Activated CD4-positive, CD25-positive, alpha-beta regulatory T cell treated with anti-CD3 and anti-CD28 coated beads, Interleukin-2, amount 50 U/mL, for 72 hours (primary cell): ENCODE measurements around the gene STAMBP.

Experiments used
- DNase-seq: peaks from one replicate; pipeline ENCODE4 v3.0.0; 2021

STAMBP gene

GRCh38 chr2:73908689-73909652 is 80.2 kb downstream of the STAMBP start:
- no peak for DNase-seq

DNA sequence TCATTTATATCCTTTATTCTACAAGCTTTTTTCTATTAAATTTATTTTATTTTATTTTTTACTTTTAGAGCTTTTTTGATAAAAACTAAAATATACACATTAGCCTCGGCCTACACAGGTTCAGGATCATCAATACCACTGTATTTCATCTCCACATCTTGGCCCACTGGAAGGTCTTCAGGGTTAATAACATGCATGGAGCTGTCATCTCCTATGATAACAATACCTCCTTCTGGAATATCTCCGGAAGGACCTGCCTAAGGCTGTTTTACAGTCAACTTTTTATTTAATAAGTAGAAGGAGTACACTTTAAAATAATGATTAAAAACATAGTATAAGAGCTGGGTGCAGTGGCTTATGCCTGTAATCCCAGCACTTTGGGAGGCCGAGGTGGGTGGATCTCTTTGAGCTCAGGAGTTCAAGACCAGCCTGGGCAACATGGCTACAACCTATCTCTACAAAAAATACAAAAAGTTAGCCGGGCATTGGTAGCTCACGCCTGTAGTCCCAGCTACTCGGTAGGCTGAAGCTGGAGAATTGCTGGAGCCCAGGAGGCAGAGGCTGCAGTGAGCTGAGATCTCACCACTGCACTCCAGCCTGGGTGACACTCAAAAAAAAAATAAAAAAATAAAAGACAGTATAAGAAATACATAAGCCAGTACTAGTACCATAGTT is 82.2 kb downstream of the STAMBP start:
- no peak for DNase-seq

- no peak for DNase-seq
Measured at GRCh38 chr2:73911548-73912208, 82.9 kb downstream of the STAMBP start.

- no peak for DNase-seq
Measured at GRCh38 chr2:73913414-73914054, 84.8 kb downstream of the STAMBP start.

GRCh38 chr2:73914667-73915066 is 85.9 kb downstream of the STAMBP start:
- DNase-seq: no peak

DNA sequence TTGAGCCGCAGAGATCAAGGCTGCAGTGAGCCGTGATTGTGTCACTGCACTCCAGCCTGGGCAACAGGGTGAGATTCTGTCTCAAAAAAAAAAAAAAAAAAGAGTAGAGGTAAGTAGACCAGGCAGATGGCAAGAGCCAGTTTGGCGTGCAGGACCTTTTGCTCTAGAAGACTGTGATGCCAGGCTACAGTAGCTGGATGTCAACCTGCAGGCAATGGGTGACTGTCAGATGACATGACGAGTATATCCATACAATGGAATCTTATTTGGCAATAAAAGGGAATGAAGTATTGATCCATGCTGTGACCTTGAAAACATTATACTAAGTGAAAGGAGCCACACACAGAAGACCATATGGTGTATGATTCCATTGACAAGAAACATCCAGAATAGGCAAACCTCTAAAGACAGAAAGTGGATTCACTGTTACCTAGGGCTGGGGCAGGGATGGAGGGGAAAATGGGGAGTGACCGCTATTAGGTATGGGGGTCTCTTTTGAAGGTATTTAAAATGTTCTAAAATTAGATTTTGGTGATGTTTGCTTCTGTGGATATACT is 86.8 kb downstream of the STAMBP start:
- DNase-seq: no peak

GRCh38 chr2:73916666-73917065 is 87.9 kb downstream of the STAMBP start:
- no peak for DNase-seq

- DNase-seq: no peak
Measured at GRCh38 chr2:73917296-73917695, 88.5 kb downstream of the STAMBP start.

- no peak for DNase-seq
Measured at GRCh38 chr2:73917696-73918207, 89.0 kb downstream of the STAMBP start.

- DNase-seq: no peak
Measured at GRCh38 chr2:73918856-73919255, 90.1 kb downstream of the STAMBP start.

DNA sequence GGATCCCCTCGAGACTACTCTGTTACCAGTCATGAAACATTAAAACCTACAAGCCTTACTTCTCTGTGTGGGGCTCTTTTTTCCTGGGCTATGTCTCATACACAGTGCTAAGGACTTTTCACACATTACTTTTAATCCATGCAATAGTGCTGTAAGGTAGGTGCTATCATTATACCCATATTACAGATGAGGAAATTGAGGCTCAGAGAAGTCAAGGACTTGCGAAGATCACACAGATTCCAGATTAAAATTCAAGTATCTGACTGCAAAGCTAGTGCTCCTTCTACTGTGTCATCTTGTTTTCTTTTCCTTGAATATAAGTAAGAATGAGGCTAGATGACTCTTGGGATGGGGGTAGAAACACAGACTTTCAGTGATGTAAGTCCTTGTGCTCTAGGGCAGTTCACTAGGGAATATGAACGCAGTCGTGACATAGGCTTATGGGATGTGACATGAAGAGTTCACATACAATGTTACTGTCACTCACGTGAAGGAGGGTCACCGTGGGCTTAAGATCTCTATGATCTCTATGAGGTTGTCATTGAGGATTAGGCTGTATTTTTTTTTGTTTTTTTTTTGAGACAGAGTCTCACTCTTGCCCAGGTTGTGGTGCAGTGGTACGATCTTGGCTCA is 91.0 kb downstream of the STAMBP start:
- no peak for DNase-seq

- no peak for DNase-seq
Measured at GRCh38 chr2:73920577-73921545, 92.1 kb downstream of the STAMBP start.

DNA sequence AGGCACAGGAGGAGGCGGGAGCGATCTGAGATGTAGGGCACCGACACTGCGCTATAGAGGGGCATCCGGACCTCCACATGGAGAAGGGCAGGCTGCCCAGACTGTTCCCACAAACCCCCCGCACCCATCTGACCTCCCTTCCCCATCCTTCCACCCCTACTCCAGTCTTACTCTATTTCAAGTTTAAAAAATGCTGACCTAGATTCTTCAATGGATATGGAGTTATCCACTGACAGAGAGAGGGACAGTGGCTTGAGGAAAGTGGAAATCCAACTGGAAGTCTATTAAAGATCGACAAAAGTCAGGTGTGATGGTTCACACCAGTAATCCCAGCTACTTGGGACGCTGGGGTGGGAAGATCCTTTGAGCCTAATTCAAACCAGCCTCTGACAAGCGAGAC is 92.8 kb downstream of the STAMBP start:
- no peak for DNase-seq

GRCh38 chr2:73922681-73923080 is 93.9 kb downstream of the STAMBP start:
- DNase-seq: no peak
